DMS53 treated with DMSO at 0.1 percent for 48 hours (cell line): Measurements from ENCODE around the gene PRKCH.

Source experiments
- DNase-seq: peaks from one replicate; lab custom pipeline; 2025; ENCODE audit not compliant: unreplicated experiment; lab: John Stamatoyannopoulos, UW

PRKCH gene

DNA sequence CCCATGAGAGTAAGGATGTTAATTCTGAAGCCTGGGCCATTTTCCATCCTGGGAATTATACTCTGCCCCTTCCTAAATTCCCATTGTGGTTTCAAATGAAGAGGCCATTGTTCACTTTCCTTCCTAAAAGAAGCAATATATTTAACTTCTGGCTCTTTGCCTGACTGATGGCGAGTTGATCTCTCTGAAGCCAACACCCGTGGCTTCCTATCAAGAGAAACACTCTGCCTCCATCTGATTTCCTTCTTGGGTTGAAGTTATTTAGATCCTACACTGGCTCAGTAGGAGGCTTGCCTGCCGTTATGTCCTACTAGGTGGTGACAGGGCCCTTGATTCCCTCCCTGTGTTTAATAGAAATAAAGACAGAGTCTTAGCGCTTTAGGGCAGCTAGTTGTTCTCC, 97.4 kb downstream of the PRKCH start:
- no peak for DNase-seq

DNA sequence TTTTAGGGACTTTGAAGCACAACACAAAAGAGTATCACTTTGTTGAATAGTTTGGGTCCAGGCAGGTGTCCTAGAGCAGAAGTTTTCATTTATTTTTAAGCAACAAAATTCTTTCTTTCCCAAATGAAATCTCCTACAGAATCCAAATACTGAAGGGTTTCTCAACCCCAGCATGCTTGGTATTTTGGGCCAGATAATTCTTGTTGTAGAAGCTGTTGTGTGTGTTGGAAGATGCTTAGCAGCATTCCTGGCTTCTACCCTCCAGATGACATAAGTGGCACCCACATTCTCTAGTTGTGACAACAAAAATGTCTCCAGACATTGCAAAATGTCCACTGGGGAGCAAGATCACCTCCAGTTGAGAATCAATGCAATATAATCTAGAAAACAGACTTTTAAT, 97.8 kb downstream of the PRKCH start:
- DNase-seq, result no peak

DNA sequence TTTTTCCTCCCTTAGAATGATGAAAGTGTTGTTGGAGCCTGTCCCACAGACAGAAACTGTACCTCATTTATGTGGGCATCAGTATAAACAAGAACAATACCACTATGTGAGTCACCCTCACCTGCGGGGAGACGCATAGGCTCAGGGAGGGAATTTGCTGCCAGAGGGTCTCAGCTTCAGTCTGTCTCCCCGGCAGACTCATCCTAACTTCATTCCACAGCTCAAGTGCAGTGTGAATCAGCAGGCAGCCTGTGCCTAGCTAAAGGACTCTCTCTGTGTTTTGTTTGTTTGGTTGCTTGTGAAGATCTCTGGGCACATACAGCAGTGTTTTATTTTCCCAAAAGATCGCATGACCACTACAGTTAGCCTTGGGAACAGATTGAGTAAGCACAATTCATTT, 98.9 kb downstream of the PRKCH start:
- DNase-seq, result no peak

DNA sequence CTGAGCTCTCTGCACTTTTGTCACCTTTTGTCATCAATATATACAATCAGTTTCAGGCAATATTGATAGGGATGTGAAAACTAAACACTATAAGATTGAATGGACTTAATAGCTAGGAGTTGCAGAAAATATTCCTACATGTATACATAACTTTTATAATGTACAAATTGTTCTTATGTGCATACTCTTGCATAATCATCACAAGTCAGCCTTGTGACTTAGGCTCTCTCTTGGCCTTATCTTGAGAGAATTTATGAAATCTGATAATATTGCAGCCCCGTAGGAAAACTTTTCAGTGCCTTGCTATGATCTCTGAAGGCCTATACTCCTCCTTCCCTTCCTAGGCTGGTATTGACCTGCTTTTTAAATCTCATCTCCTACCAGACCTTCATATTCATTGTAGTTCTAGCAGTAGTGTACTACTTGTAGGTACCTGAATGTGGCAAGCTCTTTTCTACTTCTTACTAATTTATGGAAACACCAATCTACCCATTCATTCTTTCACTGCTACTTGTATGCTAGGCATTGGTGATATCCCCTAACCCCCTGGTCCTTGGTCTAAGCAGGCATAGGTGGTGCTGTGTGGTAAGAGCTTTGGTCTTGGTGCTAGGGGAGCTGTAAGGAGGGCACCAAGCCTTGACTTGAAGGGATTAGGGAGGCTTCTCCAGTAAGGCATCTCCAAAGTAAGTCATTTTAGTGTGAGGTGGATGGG, 100.0 kb downstream of the PRKCH start:
- no peak for DNase-seq

DNA sequence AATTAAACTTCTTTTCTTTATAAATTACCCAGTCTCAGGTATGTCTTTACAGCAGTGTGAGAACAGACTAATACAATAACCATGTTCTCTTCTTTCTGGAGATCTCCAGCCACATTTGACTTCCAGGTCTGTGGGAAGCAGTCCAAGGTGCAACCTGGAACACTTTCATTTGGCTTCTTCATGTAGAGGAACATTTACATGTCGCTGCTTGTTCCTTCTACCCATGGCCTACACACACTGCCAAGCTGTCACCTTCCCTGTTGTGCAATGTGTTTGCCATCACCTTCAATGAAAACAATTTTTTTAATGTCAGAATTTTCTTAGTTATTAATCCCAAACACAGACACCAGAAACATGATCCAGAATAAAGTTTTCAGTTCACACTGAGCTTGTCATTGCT, 104.7 kb downstream of the PRKCH start:
- DNase-seq, result no peak

DNA sequence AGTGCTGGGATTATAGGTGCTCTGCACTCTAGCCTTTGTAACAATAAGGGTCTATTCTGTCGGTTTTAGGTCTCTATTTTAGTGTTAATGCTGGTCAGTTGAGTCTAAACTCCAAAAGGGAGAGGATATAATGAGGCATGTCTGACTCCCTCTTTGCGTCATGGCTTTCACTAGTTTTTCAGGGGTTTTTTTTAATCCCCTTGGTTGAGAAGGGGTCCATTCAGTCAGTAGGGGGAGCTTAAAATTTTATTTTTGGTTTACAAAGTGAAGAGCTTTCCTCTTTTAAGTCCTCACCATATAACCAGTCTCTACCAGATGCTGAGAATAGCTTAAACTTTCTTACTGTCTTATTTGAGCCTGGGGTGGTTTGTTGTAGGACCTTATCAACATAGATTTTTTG, 106.9 kb downstream of the PRKCH start:
- DNase-seq, result no peak

DNA sequence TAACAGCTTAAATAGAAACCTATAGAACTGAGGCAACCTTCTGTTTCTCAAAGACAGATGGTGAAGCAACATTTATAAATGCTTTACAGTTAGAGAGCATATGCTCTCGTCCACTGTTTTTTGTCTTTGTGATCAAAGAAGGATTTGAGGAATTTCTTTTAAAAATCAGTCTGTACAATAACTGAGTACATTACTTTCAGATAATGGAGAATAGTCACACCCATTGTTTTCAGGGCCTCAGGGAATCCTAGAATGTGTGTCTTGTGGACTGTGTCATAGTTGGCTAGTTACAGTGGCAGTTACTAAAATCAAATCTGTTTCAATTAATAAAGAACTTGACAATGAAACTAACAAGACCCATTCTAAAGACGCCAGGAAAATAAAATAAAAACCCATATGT, 107.9 kb downstream of the PRKCH start:
- DNase-seq, result no peak

DNA sequence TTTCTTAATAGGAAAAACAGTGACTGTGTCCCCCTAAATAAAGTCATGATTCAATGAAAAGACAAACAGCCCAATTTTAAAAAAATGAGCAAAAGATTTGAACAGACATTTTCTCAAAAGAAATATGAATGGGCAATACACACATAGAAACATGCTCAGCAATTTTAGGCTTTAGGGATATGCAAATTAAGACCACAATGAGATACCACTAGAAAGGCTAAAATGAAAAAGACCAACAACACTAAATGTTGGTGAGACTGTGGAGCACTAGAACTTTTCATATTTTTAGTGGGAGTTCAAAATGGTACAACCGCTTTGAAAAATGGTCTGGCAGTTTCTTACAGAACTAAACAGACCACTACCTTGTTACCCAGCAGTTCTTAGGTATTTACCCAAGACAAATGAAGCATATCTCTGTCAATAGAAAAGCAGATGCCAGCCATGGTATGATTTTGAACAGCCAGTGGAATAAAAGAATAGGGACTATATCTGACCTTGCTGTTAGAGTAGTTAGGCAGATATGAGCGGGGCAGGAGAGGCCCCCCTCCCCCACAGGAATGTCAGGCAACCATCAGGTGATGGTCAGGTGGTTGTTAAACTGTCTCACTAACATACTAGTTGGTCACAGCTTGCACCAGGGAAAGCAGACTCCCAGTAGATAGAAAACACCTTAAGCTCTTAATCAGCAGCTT, 108.8 kb downstream of the PRKCH start:
- peak; percentile 92 for DNase-seq

DNA sequence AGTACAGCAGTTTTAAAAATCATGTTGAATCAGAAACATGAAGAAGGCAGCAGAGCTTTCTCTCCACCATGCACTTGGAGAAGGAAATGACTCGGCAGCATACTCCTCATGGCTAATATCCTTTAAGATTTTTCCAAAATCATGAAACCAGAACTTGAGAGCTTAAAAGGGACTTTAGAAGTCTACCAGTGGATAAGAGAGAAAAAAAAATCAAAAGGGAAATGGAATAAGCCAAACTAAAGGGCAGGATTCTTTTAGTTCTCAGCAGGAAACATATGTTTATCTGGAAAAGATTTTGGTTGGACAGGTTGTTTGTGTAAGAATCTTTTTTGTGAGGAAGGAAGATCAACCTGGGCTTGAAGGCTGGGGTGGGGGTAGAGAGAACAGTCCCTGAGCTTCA, 111.8 kb downstream of the PRKCH start:
- DNase-seq, result no peak

DNA sequence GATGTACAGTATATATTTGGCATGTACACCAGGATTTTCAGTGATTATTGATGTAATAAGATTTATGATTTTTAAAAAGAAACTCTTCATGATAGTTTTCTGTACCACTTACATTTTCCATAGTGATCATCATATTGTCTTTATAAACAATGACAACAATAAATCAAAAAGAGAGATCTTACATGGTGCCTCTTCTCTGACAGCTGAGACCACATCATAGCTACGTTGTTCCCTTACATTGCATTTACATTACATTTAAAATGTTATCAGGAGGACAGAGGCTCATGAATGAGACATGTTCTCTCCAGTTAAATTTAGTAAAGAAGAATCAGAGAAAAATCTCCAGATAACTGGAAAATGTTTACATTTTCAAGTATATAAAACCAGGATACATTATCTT, 112.4 kb downstream of the PRKCH start:
- no peak for DNase-seq

DNA sequence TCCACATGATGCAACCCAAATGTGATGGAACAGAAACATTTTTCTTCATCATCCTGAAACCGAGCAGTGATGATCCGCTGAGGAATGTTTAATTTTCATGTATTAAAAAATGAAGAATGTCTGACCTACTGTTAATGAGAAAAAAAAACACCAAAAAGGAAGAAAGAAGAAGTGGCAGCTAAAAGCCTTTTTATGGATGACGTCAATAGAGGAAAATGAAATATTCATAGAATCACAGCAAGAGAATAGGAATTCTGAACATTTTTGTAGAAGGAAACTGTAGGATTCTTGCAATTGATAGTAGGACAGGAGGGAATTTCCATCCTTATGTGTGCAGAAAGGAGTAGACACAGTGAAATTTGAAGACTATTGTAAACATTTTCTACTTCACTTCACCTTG, 112.9 kb downstream of the PRKCH start:
- DNase-seq, result no peak

DNA sequence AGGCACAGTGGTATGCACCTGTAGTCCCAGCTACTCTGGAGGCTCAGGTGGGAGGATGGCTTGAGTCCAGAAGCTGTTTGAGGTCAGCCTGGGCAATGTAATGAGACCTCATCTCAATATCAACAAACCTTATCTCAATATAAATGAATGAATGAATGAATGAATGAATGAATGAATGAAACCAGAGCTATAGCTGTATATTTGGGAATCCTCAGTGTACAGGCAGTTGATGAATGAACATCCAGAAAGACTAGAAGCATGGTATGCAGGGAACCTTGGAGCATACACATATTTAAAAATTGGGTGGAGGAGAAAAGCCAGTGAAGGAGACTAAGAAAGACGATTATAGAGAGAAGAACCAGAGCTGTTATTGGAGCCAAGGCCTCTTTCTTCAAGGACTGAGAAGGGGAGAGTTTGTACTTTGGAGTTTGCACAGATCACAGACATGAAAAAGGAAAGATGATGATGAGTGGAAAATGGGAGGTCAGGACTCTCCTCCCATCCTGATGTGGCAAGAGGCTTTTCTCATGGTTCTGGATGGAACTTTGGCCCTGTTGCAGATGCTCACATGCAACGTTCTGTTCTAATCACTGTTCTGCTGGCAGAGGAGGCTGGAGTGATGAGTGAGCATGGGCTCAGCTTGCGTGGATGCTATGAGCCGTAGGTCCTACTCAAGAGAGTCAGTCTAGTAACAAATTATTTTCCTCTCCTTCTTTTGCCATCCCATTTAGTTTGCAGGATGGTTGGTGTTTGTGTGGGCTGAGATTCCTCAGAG, 114.4 kb downstream of the PRKCH start:
- DNase-seq, result no peak

DNA sequence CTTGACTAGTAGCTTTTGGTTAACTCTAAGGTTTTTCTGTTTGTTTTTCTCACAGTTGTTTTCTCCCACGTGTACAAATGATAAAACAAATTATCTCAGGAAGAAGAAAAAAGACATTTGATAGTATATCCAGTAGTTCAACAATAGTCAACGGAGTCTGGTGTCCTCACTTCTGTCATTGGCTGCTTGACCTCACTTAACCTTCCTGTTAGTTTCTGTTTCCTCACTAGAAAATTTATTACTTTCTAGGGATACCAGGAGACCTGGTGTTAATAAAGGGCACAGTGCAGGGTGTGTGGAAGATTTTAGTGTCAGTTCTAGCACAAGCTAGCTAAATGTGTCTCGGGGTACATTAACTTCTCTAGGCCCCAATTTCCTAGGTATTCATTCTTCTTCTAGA, 116.0 kb downstream of the PRKCH start:
- no peak for DNase-seq

DNA sequence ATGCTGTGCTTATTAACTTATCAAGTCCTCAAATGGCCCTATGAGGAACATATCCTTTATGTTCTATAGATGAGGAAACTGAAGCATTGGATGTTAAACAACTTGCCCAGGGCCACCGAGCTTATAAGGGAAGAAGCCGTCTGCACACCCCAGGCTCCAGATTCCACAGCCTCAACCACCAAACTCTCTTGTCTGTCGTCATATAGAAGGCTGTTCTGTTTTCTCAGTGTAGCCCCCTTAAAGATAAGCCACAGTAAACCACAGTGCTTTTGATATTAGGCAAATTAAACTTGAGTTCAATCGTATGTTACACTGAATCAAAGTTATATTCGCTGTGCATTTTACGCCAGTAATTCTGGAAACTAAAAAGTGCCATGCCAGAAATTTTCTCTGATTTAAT, 116.7 kb downstream of the PRKCH start:
- DNase-seq, result no peak

DNA sequence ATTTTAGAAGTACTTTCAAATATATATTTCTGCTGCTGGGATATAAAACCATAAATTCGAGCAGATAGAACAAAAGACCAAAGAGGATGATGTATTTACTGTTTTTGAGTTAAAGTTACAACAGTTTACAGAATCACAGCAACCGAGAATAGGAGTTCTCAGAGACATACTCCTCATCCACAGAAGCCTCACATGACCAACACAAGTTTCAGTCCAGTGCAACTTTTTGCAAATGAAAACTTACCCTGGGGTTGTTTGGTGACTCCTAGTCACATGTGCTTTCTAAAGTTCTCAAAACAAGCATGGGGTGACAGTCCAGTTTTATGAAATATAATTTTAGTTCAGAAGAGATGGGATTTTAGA, 117.1 kb downstream of the PRKCH start:
- DNase-seq, result no peak

DNA sequence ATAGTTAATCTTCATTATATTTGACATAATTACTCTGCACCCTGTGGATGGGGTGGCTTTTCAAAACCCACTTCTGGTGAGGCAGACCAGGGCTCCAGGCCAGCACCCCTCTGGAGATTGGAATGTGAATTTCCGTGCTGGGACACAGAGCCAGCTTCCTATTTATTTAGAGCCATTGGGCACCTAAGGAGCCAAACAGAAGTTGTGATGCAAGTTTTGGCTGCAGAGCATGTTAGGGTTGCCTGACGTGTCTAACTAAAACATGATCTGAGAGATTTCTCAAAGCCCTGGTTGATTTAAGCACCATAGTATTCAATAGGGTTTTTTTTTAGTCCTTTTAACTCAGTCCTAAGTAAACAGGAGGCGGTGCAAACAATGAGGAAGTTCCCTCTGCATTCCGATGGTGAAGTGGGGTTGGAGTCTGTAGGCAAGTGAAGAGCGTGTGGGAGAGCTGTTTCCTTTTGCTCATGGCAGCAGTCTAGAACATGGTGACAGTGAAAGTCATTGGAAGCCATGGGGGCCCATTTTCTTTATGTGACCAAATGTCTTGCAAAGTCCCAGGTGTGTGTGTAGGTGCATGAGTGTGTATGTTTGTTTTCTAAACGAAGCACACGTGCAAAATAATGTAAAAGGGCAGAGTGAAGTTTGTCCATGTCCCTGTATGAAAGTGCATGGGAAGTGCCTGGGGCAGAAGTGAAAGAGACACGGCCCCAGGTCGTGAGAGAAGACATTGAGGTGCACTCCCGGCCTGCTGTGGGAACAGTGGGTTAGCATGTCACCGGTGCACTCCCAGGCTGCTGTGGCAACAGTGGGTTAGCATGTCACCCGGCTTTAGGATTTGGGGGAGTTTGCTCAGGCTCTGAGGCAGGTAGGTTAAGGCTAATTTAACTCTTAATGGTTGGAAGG, 117.7 kb downstream of the PRKCH start:
- peak; percentile 44 for DNase-seq

DNA sequence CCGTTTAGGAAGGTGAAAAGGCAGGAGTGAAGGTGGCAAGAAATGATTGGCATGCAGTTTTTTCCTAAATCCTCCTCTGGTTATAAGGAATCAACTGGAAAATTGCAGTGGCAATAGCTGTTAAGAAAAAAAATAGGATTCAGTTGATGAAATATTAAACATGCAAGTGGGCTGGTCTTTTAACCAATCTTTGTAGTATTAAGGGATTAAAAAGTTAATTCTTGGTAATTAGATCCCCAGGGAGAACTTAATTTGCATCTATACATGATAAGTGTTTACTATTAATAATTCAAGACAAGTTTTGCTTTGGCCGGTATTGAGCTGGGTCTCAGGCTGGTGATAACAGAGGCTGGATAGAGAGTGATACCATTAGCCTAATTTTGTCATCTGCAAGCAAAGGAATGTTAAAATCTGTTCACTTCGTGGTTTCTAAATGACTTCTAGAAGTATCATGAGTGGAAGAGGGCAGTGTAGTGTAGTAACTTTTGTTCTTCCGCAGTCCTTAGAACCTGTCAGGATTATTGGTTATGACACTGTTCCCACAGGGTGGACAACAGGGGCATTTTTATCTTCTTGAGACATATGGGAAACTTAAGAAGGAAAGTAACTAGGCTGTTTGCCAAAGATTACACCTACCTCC, 118.5 kb downstream of the PRKCH start:
- DNase-seq, result no peak

DNA sequence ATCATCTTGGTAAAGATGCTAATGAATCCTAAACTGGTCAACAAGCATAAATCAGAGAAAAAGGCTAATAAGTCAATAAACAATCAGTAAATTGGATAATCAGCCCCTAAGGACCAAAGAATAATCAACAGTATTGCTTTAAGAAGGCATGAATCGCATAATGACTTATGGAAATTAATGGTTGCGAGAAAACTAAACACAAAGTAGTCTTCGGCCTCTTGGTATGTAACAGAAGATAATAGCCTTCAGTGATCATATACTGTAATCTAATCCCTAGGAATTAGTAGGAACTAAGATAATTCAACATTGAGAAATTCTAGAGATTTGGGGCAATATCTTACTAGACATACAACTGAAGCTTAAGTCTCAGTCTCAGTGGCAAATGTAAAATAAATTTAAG, 122.1 kb downstream of the PRKCH start:
- no peak for DNase-seq

DNA sequence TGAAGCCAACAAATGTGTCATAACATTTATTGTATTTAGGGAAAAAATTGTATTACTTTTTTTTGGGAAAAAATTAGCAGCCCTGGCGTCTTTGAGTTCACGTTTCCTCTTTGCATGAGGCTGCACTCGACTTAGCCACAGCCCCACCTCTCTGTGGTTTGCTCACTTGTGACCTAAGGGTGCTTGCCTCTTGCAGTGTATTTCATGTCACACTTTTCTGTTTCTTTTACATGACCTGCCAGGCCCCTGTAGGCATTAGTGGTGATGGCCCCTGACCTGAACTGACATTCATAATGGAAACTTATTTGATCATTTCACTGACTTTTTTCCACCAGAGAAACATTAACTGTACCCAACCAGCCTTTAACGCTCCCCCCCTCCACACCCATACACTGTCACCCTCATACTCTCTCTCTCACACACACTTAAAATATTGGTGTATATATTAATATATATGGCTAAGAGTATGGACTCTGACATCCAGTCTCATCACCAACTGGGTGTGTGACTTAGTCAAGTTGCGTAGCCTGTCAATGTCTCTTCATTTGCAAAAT, 122.9 kb downstream of the PRKCH start:
- no peak for DNase-seq

DNA sequence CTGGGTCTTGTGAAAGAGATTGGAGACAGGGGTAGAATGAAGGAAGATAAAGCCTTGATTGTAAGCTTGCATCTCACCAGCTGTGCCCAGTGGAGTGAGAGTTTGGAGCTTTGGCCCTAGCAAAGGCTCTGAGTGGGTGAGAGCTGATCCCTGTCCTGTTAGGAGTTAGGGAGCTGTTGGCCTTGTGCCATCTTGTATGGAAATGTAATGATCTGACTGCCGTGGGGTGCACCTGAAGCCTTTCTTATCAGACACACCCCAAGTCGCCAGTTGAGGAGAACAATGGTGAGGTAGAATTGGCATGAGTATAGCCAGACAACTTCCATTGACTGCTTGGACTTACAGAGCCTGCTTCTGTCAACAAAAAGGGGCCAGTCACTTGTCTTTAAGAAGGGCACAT, 130.1 kb downstream of the PRKCH start:
- DNase-seq, result no peak
